ENCODE measurements around the gene NDUFB11.

Gene NDUFB11

GRCh38 chrX:47174846-47175587, 30.5 kb upstream of the NDUFB11 start:
- DNase-seq (ENCODE audit: low read depth in 2 of 2): no peak

- no peak for DNase-seq (ENCODE audit: low read depth in 2 of 2)
Observed at GRCh38 chrX:47174376-47174775, 29.9 kb upstream of the NDUFB11 start.

GRCh38 chrX:47172971-47173792, 28.7 kb upstream of the NDUFB11 start:
- no peak for DNase-seq (ENCODE audit: low read depth in 2 of 2)

- DNase-seq (ENCODE audit: low read depth in 2 of 2): no peak
Observed at GRCh38 chrX:47172549-47172948, 28.0 kb upstream of the NDUFB11 start.

GRCh38 chrX:47171996-47172395, 27.5 kb upstream of the NDUFB11 start:
- no peak for DNase-seq (ENCODE audit: low read depth in 2 of 2)

GRCh38 chrX:47170861-47171692, 26.6 kb upstream of the NDUFB11 start:
- DNase-seq (ENCODE audit: low read depth in 2 of 2): no peak

GRCh38 chrX:47169726-47170515, 25.4 kb upstream of the NDUFB11 start:
- DNase-seq (ENCODE audit: low read depth in 2 of 2): no peak

- no peak for DNase-seq (ENCODE audit: low read depth in 2 of 2)
Observed at GRCh38 chrX:47169273-47169672, 24.8 kb upstream of the NDUFB11 start.

- DNase-seq (ENCODE audit: low read depth in 2 of 2): no peak
Observed at GRCh38 chrX:47168495-47169073, 24.1 kb upstream of the NDUFB11 start.

GRCh38 chrX:47166126-47166525, 21.6 kb upstream of the NDUFB11 start:
- no peak for DNase-seq (ENCODE audit: low read depth in 2 of 2)

- DNase-seq (ENCODE audit: low read depth in 2 of 2): no peak
Observed at GRCh38 chrX:47164420-47164819, 19.9 kb upstream of the NDUFB11 start.

- DNase-seq (ENCODE audit: low read depth in 2 of 2): no peak
Observed at GRCh38 chrX:47162927-47163583, 18.6 kb upstream of the NDUFB11 start.

GRCh38 chrX:47160781-47161180, 16.3 kb upstream of the NDUFB11 start:
- DNase-seq (ENCODE audit: low read depth in 2 of 2): no peak

- DNase-seq (ENCODE audit: low read depth in 2 of 2): no peak
Observed at GRCh38 chrX:47158781-47159180, 14.3 kb upstream of the NDUFB11 start.

- DNase-seq (ENCODE audit: low read depth in 2 of 2): no peak
Observed at GRCh38 chrX:47158131-47158530, 13.6 kb upstream of the NDUFB11 start.

GRCh38 chrX:47156611-47157520, 12.4 kb upstream of the NDUFB11 start:
- DNase-seq (ENCODE audit: low read depth in 2 of 2): no peak

- DNase-seq (ENCODE audit: low read depth in 2 of 2): no peak
Observed at GRCh38 chrX:47151435-47151834, 6.9 kb upstream of the NDUFB11 start.

- DNase-seq (ENCODE audit: low read depth in 2 of 2): no peak
Observed at GRCh38 chrX:47148946-47149345, 4.4 kb upstream of the NDUFB11 start.
